ENCODE measurements around the gene ITPKC. TPM values are rescaled to one million over a fixed set of nuclear protein-coding genes. Genes with fewer than 3 reads are reported as not detected.

The ITPKC gene
- total and polyA plus RNA-seq, 9 of the 15 experiments (the other 6 are each of a cell fraction or from before 2014, with no cell fraction given) = 0.08 to 9.3 (median 5.8) TPM

- TF ChIP-seq HNRNPK (IDR thresholded peaks at IDR 0.05; ENCODE audit: low read depth, low read length, poor library complexity, severe bottlenecking) (no peak), EP300 (IDR thresholded peaks at IDR 0.05; ENCODE audit: low read length) (no peak), SMAD1 (IDR thresholded peaks at IDR 0.05; ENCODE audit: low read depth, low read length, partially characterized antibody) (no peak)
Observed at GRCh38 chr19:40705362-40705651, 11.6 kb upstream of the ITPKC start (continued).

DNA sequence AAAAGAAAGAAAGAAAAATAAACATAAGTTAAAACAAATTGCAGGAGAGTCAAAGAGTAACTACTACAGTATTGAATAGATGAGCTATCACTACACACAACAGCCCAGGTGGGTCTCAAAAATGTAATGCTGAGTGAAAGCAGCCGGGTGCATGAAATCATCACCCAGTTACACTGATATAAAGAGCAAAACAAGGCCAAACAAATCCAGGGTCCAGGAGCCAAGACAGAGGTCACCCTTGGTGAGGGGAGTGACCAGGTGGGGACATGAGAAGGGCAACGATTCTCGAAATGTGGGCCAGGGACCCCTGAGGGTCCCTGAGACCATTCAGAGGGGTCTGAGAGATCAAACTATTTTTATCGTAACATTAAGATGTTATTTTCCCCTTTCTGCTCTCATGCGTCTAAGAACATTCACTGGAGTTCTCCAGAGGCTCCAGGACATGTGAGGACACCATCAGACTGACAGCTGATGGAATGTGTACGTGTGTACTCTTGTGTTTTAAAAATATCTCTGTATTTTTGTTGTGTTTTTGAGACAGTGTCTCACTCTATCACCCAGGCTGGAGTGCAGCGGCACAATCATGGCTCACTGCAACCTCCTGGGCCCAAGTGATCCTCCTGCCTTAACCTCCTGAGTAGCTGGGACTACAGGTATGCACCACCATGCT, 10.8 kb upstream of the ITPKC start:
- Histone ChIP-seq H3K4me3 (no peak overlapping the region), H3K9me1 (ENCODE audit: control insufficient read depth, insufficient read depth, low read length) (no peaks in the 10 kb centered on the region), H3K27ac (ENCODE audit: extremely low read depth, low read depth, low read length) (no peak overlapping the region), H3K9me3 (replicated peaks; ENCODE audit: control insufficient read depth, insufficient read depth, low read depth, low read length) (no peaks in the 10 kb centered on the region), H3K79me2 (ENCODE audit: control insufficient read depth, insufficient read depth, low read length) (no peaks in the 10 kb centered on the region), H3K4me1 (replicated peaks in 1 of 2; ENCODE audit: control insufficient read depth in 2 of 2, insufficient read depth in 2 of 2, low read length in 2 of 2) (peaks cover 12 to 23% of the 10 kb centered on the region in 2 experiments; a peak in 4 of 5 replicates), H3K4me2 (ENCODE audit: insufficient read depth, low read length) (no peak overlapping the region), H3K36me3 (ENCODE audit: control insufficient read depth, insufficient read depth, low read length) (peaks cover 58% of the 10 kb centered on the region), H2AFZ (ENCODE audit: low read depth, low read length) (no peak overlapping the region), H3K27me3 (ENCODE audit: control insufficient read depth in 2 of 2, insufficient read depth in 2 of 2, low read length in 2 of 2) (no peaks in the 10 kb centered on the region), H4K20me1 (replicated peaks; ENCODE audit: control insufficient read depth, insufficient read depth, low read length) (no peaks in the 10 kb centered on the region), H3K9ac (ENCODE audit: insufficient read depth in 1 of 2, low read depth in 2 of 2, low read length in 2 of 2) (no peak overlapping the region)
- DNase-seq (ENCODE audit: extremely low read depth in 1 of 4, low spot score in 3 of 4) = no peak
- intact Hi-C loops (cut with micrococcal nuclease) (no loop called here), in situ Hi-C loops (cut with MboI) (no loop called here)
- CTCF ChIA-PET (ENCODE audit: low intra/inter-chr PET ratio) = no interaction called here
- WGBS (ENCODE audit: insufficient coverage, low coverage, missing lambda C conversion rate) = 83% methylated on average over 7 of the region's 7 CpGs
- no TSS peak for BruUV-seq (replicated peaks)
- FAIRE-seq = no peak
- ATAC-seq = no peak
- POLR2A ChIA-PET = no interaction called here
- no peak for TF ChIP-seq TEAD1 (CRISPR knock-in tag; IDR thresholded peaks at IDR 0.05)
- no peak for TF ChIP-seq CEBPB (tag; IDR thresholded peaks at IDR 0.05)
- no peak for TF ChIP-seq THRAP3 (IDR thresholded peaks at IDR 0.05; ENCODE audit: borderline replicate concordance)
- no peak for TF ChIP-seq ZNF445 (CRISPR knock-in tag; IDR thresholded peaks at IDR 0.05; ENCODE audit: low read depth)
- no peak for TF ChIP-seq ZNF395 (CRISPR knock-in tag; IDR thresholded peaks at IDR 0.05)
- no peak for TF ChIP-seq BCOR (IDR thresholded peaks at IDR 0.05)
- no peak for TF ChIP-seq SIN3A (IDR thresholded peaks at IDR 0.05; ENCODE audit: borderline replicate concordance in 2 of 2, control insufficient read depth in 1 of 2, low read depth in 2 of 2, low read length in 2 of 2)
- no peak for TF ChIP-seq NFATC3 (IDR thresholded peaks at IDR 0.05)
- TF ChIP-seq, protein P1, sequence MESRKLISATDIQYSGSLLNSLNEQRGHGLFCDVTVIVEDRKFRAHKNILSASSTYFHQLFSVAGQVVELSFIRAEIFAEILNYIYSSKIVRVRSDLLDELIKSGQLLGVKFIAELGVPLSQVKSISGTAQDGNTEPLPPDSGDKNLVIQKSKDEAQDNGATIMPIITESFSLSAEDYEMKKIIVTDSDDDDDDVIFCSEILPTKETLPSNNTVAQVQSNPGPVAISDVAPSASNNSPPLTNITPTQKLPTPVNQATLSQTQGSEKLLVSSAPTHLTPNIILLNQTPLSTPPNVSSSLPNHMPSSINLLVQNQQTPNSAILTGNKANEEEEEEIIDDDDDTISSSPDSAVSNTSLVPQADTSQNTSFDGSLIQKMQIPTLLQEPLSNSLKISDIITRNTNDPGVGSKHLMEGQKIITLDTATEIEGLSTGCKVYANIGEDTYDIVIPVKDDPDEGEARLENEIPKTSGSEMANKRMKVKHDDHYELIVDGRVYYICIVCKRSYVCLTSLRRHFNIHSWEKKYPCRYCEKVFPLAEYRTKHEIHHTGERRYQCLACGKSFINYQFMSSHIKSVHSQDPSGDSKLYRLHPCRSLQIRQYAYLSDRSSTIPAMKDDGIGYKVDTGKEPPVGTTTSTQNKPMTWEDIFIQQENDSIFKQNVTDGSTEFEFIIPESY (CRISPR knock-in tag; IDR thresholded peaks at IDR 0.05) = no peak
- TF ChIP-seq SNAPC5 (CRISPR knock-in tag; IDR thresholded peaks at IDR 0.05) = no peak
- TF ChIP-seq ZSCAN32 (CRISPR knock-in tag; IDR thresholded peaks at IDR 0.05) = no peak
- TF ChIP-seq, protein P2, sequence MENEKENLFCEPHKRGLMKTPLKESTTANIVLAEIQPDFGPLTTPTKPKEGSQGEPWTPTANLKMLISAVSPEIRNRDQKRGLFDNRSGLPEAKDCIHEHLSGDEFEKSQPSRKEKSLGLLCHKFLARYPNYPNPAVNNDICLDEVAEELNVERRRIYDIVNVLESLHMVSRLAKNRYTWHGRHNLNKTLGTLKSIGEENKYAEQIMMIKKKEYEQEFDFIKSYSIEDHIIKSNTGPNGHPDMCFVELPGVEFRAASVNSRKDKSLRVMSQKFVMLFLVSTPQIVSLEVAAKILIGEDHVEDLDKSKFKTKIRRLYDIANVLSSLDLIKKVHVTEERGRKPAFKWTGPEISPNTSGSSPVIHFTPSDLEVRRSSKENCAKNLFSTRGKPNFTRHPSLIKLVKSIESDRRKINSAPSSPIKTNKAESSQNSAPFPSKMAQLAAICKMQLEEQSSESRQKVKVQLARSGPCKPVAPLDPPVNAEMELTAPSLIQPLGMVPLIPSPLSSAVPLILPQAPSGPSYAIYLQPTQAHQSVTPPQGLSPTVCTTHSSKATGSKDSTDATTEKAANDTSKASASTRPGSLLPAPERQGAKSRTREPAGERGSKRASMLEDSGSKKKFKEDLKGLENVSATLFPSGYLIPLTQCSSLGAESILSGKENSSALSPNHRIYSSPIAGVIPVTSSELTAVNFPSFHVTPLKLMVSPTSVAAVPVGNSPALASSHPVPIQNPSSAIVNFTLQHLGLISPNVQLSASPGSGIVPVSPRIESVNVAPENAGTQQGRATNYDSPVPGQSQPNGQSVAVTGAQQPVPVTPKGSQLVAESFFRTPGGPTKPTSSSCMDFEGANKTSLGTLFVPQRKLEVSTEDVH (IDR thresholded peaks at IDR 0.05; ENCODE audit: low read depth, partially characterized antibody) = no peak
